Activated naive CD4-positive, alpha-beta T cell treated with Interleukin-2 at 50 U/mL for 16 hours (primary cell): ENCODE data around the gene CTNNA3.

Experiments used
- DNase-seq: peaks from one replicate; pipeline ENCODE4 v3.0.0-alpha.2; 2020

Gene CTNNA3

GRCh38 chr10:66176772-66177171 lies 1519.2 kb downstream of the CTNNA3 start:
- no peak for DNase-seq

GRCh38 chr10:66167816-66168215 lies 1528.2 kb downstream of the CTNNA3 start:
- DNase-seq = no peak

- DNase-seq = no peak
Measured at GRCh38 chr10:66162560-66163143, 1533.3 kb downstream of the CTNNA3 start.

- DNase-seq = no peak
Measured at GRCh38 chr10:66151346-66151745, 1544.6 kb downstream of the CTNNA3 start.

GRCh38 chr10:66148312-66148711 lies 1547.7 kb downstream of the CTNNA3 start:
- no peak for DNase-seq

GRCh38 chr10:66144016-66144415 lies 1552.0 kb downstream of the CTNNA3 start:
- DNase-seq = no peak

- DNase-seq = no peak
Measured at GRCh38 chr10:66102756-66103155, 1593.2 kb downstream of the CTNNA3 start.

- DNase-seq = no peak
Measured at GRCh38 chr10:66098595-66099480, 1597.2 kb downstream of the CTNNA3 start.

- DNase-seq = no peak
Measured at GRCh38 chr10:66095610-66096009, 1600.4 kb downstream of the CTNNA3 start.

GRCh38 chr10:66085906-66086305 lies 1610.1 kb downstream of the CTNNA3 start:
- DNase-seq = no peak

GRCh38 chr10:66071907-66072306 lies 1624.1 kb downstream of the CTNNA3 start:
- DNase-seq = no peak

- no peak for DNase-seq
Measured at GRCh38 chr10:66058594-66058993, 1637.4 kb downstream of the CTNNA3 start.

- no peak for DNase-seq
Measured at GRCh38 chr10:66049335-66049734, 1646.7 kb downstream of the CTNNA3 start.

GRCh38 chr10:66045859-66046258 lies 1650.1 kb downstream of the CTNNA3 start:
- DNase-seq = no peak

GRCh38 chr10:66041771-66042170 lies 1654.2 kb downstream of the CTNNA3 start:
- DNase-seq = no peak

- no peak for DNase-seq
Measured at GRCh38 chr10:66038623-66039022, 1657.4 kb downstream of the CTNNA3 start.

GRCh38 chr10:66026321-66026720 lies 1669.7 kb downstream of the CTNNA3 start:
- DNase-seq = no peak

- DNase-seq = no peak
Measured at GRCh38 chr10:66025186-66025585, 1670.8 kb downstream of the CTNNA3 start.

GRCh38 chr10:66021423-66021822 lies 1674.6 kb downstream of the CTNNA3 start:
- no peak for DNase-seq

GRCh38 chr10:66008221-66008620 lies 1687.8 kb downstream of the CTNNA3 start:
- DNase-seq = no peak

GRCh38 chr10:66006411-66006810 lies 1689.6 kb downstream of the CTNNA3 start:
- no peak for DNase-seq

GRCh38 chr10:65993451-65993850 lies 1702.5 kb downstream of the CTNNA3 start:
- no peak for DNase-seq

GRCh38 chr10:65968871-65969270 lies 1727.1 kb downstream of the CTNNA3 start:
- DNase-seq = no peak

- DNase-seq = no peak
Measured at GRCh38 chr10:65968437-65968836, 1727.6 kb downstream of the CTNNA3 start.

GRCh38 chr10:65964205-65964604 lies 1731.8 kb downstream of the CTNNA3 start:
- no peak for DNase-seq
